Thyroid gland (tissue), 4 donors: ENCODE measurements around the gene TSHZ2.

ENCODE experiments used
- CTCF ChIP-seq, 6 experiments: fragments of 200-600 bp in 3 of 6; fragments of 450-650 bp in 3 of 6; sonication (generic) in 3 of 6; IDR thresholded peaks; one replicate each; pipeline ENCODE4 v1.5.1; 2016 to 2019; ENCODE audit warnings: antibody characterized with exemption in 6 of 6, mild to moderate bottlenecking in 2 of 6, inconsistent platforms in 1 of 6, moderate library complexity in 1 of 6
- POLR2A ChIP-seq, 2 donors: fragments of 450-650 bp; IDR thresholded peaks; one replicate each; pipeline ENCODE4 v1.6.1; 2017; ENCODE audit warnings: antibody characterized with exemption in 2 of 2, mild to moderate bottlenecking in 2 of 2, moderate library complexity in 1 of 2

- no peak for TF ChIP-seq POLR2A (IDR thresholded peaks at IDR 0.05)
- no peak for TF ChIP-seq CTCF (IDR thresholded peaks at IDR 0.05)
Observed at GRCh38 chr20:53503517-53503919, 531.4 kb downstream of the TSHZ2 start.
